ENCODE results near the gene TRIO.
"Not testable (repeated sequence)": the region's sequence is repeated elsewhere in the genome, so short reads cannot be mapped to it uniquely, and the experiment has no call there.

TRIO gene

GRCh38 chr5:14142827-14143545 lies at the start of gene TRIO:
TRIO (plus strand) TSS chr5:14143342; CDS start chr5:14143726, 384 bp downstream.
- DNase-seq: peak; percentile 89

- not testable (repeated sequence) for DNase-seq
Observed at GRCh38 chr5:14097380-14097779, 45.8 kb upstream of the TRIO start.

- no peak for DNase-seq
Observed at GRCh38 chr5:14097998-14098471, 45.1 kb upstream of the TRIO start.

- DNase-seq: no peak
Observed at GRCh38 chr5:14100281-14100680, 42.9 kb upstream of the TRIO start.

- DNase-seq: no peak
Observed at GRCh38 chr5:14101922-14102321, 41.2 kb upstream of the TRIO start.

GRCh38 chr5:14102666-14103065 lies 40.5 kb upstream of the TRIO start:
- no peak for DNase-seq

GRCh38 chr5:14105718-14106410 lies 37.3 kb upstream of the TRIO start:
- no peak for DNase-seq

- DNase-seq: no peak
Observed at GRCh38 chr5:14107536-14107935, 35.6 kb upstream of the TRIO start.

- DNase-seq: peak; percentile 70
Observed at GRCh38 chr5:14108170-14108996, 34.8 kb upstream of the TRIO start.

GRCh38 chr5:14109041-14109747 lies 33.9 kb upstream of the TRIO start:
- no peak for DNase-seq

GRCh38 chr5:14109771-14110170 lies 33.4 kb upstream of the TRIO start:
- no peak for DNase-seq

- DNase-seq: no peak
Observed at GRCh38 chr5:14110196-14110595, 32.9 kb upstream of the TRIO start.

GRCh38 chr5:14110680-14111079 lies 32.5 kb upstream of the TRIO start:
- no peak for DNase-seq

GRCh38 chr5:14112998-14113652 lies 30.0 kb upstream of the TRIO start:
- DNase-seq: no peak

GRCh38 chr5:14114615-14115251 lies 28.4 kb upstream of the TRIO start:
- no peak for DNase-seq

- DNase-seq: no peak
Observed at GRCh38 chr5:14115323-14115895, 27.7 kb upstream of the TRIO start.

GRCh38 chr5:14118551-14119320 lies 24.4 kb upstream of the TRIO start:
- no peak for DNase-seq

GRCh38 chr5:14120176-14120575 lies 23.0 kb upstream of the TRIO start:
- no peak for DNase-seq

- DNase-seq: no peak
Observed at GRCh38 chr5:14121552-14121951, 21.6 kb upstream of the TRIO start.

- no peak for DNase-seq
Observed at GRCh38 chr5:14122089-14122488, 21.1 kb upstream of the TRIO start.

GRCh38 chr5:14123551-14123950 lies 19.6 kb upstream of the TRIO start:
- DNase-seq: no peak

Measured in KG1 (cell line).